DMS114 treated with DMSO at 0.1 percent for 48 hours (cell line): ENCODE results near the gene GABBR1.

ENCODE experiments used
- DNase-seq: peaks from one replicate; lab custom pipeline; 2025; ENCODE audit not compliant: unreplicated experiment; lab: John Stamatoyannopoulos, UW

Gene GABBR1

DNA sequence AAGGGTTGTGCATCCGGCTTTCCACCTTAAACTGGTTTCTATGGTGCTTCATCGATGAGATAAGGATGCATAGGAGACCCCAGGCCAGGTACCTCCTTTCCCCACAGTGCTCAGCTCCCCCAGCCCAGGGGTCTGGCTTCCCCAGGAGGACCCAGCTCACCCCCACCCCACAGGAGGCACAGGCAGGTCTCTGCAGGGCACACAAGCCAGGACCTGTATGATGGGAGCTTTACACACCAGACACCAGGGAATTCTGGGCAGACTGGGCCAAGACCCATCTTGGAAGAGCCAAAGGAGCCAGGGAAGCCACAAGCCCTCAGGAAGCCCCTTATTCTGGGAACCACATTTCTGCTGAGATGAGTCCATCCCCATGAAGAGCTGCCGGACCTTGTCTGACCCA, 103.0 kb downstream of the GABBR1 start:
- no peak for DNase-seq

DNA sequence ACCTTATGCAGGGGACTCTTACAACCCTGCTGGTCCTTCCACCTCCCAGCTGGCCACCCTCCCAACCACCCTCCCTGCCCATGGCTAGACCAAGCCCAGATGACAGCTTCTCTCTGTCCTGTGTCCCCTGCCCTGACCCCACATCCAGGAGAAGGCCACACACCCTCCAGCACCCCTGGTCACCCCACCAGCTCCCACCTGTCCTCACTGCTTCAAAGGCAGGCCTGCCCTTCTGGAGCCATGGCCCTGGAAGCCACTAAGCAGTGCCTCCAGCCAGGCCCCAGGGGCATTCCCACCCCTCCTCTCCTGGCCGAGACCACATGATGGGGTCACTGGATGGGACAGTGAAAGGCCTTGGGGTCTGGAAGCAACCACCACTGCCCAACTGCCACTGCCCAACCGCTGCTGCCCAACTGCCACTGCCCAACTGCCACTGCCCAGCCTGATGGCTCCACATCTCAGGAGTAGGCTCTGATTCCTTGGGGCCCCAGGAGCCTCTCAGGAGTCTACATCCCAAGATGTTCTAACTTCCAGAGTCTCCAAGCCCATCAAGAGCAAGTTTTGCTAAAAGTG, 103.9 kb downstream of the GABBR1 start:
- no peak for DNase-seq

DNA sequence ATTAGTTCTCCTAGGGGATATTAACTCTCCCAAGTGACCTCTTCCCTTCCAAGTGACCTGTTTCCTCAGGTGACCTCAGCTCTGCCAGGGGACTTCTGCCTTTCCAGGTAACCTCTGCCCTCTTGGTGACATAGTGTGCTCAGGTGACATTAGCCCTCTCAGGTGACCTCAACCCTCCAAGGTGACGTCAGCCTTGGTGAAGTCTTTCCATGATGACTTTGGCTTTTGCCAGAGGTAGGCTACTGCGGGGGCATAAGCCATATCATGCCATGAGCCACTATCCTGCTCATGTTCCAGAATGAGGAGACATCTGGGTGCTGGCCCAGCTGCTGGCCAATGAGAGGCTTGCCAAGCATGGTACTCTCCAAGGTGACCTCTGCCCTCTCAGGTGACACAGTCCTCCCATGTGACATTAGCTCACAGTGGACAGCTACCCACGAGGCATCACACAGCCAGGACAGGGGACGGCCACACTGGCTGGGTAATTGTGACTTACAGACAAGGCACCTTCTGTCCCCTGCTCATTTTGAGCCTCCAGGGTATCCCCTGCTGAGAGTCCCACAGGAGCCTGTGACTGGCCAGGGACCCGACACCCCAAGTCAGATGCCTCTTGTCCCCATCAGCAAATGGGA, 104.6 kb downstream of the GABBR1 start:
- no peak for DNase-seq

DNA sequence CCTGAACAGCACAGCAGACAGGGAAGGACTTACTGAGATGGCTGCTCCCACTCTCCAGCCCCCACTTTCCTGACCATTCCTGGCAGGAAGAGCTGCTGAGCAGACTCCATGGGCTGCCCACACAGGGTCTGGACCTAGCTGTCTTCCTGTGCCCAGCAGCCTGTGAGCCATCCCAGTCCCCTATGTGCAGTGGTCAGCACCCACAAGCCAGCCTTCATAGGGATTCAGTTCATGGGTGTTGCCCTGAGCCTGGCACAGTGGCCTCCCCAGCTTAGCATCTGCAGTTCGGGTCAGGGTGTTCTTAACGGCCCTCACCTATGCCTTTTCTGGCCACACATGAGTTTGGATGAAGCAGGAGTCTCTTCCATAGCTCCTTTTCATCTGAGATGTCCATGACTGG, 105.4 kb downstream of the GABBR1 start:
- DNase-seq, result no peak

DNA sequence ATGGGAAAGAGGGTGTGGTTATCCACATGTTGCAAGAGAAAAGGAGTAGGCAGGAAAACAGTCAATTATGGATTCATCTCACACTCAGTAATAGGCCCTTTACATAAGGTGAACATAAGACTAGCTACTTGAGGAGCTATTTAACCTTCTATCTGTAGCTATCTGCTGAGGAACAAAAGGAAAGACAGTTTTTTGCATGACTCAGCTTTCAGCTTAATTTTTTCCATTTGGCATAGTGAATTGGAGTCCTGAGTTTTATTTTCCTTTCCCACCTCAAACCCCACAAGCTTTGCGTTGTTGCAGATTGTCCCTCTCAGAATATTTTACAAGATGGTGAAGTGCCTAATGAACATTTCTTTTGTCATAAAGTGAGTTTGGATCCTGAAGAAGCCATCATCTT, 105.9 kb downstream of the GABBR1 start:
- no peak for DNase-seq

DNA sequence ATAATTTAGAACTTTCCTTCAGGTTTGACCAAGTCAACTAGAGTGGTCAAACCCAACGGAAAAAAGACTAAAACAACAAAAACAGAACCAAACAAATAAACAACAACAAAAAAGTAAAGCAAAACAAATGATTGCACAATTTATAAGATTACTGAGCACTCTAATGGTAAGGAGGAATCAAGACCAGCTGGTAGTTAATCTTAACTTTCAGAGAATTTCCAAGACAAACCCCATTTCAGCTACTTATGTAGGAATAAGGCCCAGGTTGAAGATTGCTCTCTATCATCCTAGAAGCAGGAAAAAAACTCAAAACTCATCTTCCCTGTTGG, 107.7 kb downstream of the GABBR1 start:
- no peak for DNase-seq

DNA sequence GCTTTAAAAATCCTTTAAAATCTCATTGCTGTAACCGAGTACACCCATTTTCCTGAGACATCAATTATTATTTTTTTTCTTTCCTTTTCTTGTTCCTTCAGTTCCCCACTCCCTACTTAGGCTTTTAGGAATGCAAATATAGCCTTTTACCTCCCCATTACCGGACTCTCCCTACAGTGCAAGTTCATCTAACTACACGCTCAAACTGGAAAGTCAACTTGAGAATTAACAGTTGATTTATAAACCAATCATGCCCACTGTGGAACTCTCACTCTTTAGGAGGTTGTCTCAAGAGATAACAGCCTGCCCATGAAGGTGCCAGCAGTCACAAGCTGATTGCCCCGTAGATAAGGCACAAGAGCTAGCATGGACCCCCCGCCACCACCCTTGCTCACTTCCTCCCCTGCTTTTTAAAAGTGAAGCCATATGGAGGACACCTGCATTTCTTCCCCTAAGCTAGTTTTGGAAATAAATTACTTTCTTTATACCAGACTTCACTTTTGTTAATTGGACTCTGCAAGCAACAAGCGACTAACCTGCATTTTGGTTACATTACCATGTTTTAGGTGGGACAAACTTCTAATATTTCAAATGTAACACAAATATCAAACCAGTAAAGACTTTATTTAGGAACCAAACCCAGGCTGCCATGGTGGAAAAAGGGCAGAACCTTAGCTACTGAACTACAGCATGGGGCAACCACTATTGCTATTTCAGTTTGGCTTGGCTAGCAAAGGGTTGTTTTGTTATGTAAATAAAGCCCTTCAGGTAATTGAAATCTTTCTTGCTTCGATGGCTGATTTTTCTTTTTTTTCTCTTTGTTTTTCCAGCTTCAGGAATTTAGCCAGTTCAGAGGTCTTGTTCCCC, 108.3 kb downstream of the GABBR1 start:
- no peak for DNase-seq

DNA sequence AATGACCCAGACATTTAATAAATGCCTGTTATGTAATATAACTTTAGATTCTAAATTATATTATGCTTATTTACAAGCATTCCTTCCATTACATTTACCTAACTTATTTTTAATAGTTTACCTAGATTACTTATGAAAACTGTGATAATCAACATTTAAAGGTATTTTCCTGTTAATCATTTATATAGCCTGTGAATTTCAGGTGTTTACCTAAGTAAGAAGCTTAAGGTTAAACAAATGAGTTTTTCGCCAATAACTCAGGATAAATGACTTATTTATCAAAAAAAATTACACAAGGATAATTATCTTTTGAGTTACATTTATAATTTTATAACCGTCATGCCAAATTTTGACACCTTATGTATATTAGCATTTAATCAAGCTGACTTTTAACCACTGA, 108.9 kb downstream of the GABBR1 start:
- no peak for DNase-seq

DNA sequence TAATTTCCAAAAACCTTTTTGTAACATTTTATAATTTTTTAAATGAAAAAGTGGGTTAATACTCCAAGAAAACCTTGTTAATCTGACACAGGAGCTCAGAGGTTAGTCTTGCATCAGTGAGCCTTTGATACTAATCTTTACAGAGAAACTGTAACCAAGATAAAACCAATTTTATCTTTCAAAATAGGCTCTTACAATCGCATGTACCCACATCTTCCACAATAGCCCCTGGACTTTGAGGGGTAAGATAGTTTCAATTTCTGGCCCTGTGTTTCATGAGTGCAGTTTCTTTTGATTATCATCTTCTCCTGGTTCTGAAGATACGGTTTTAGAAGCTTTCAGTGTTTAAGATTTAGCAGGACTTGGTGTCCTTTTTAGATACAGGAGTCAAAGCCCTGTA, 110.8 kb downstream of the GABBR1 start:
- DNase-seq, result no peak

DNA sequence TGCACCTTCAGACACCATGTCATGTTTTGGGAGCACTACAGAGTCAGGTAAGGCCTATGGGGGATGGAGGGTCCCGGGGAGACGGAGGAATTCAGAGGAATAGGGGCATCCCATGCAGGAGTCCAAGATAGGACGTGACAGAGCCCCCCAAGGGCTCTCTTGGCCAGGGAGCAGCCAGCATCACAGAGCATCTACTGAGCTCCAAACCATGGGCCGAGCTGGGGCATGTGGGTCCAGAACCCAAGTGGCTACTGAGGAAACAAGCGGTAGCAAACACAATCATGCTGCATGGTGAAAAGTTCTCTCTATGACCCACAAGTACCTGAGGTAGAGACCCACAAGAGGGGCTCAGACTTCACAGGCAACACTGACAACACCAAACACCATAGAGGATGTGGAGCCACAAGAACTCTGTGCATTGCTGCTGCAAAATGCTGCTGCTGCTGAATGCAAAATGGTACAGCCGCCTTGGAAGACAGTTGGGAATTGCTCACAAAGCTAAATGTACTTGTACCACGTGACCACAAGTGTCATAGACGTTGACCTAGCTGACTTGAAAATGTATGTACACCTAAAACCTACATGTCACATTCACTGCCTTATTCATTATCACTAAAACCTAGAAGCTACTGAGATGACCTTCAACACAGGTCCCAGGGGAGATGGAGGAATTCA, 111.8 kb downstream of the GABBR1 start:
- no peak for DNase-seq

DNA sequence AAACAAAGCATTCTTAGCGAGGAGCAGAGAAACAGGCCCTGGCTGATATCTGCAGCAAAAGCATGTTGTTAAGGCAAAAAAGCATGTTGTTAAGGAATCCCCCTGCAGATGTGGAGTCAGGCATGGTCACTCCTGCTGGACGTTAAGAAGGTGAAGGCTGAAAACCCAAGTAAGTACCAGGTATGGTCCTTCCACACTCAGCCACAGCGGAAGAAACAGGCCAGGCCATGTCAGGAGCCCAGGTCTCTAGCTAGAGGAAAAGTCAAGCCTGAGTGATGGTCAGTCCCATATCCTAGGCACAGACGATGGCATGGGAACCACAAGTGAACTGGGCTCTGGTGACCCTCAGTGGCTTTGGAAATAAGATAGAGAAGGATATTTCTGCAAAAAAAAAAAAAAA, 112.8 kb downstream of the GABBR1 start:
- DNase-seq, result no peak

DNA sequence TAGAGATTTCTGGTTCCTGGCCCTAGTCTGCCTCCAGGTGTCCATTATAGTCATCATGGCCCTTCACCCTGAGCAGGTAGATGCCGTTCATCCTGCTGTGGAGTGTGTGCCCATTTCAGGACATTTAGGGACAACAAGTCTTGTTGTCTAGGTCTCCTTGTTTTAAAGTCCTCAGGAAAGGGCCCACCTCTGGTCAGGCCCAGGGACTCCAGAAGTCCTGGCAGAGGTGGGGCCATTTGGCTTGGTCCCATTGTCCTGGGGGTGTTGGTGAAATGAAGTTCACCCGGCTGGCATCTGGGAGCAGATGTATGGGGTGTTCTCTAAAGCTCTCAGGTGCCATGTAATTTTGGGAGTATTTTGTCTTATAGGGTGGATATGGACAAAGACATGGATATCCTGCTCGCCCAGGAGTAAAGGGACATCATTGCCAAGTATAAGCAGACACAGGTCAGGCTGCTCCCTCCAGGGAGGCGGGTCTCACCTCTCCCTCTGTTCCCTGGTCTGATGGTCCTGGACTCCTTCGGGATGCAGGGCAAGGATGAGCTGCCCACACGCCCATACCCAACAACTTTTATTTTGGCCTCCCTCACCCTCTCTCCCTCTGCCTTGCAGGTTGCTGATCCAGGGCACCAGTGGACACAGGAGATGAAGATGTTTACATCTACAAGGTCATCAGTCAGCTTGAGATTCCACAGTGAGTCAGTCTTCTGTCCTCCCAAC, 113.5 kb downstream of the GABBR1 start:
- DNase-seq, result no peak

DNA sequence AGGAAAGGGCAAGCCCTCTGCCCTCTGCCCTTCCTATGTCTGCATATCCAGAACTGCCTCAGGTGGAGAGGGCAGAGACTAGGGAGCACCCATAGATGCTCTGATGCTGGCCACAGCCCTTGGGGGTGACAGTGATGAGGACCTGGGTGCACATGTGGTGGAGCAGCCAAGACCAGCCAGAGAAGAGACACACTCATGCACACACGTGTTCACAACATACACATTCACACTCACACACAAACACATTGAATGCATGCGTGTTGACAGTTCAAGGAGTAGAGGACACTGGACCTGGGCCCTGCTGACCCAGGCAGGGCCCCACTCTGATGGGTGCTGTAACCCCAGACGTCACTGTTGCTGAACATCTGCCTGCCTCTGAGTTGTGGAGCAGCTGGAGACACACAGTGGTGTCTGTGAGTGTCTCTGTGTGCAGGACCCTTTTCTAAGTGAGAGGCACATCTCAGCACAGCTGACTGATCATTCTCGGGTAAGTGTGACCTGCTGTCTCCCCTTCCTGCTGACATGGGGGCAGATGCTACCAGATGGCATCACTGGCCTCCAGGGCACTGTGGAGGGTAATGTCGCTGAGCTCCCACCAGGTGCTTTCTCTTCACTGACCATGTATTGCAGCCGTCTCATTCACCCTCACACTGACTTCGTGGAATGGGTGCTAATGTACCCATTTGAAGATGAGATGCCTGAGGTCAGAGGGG, 115.1 kb downstream of the GABBR1 start:
- no peak for DNase-seq

DNA sequence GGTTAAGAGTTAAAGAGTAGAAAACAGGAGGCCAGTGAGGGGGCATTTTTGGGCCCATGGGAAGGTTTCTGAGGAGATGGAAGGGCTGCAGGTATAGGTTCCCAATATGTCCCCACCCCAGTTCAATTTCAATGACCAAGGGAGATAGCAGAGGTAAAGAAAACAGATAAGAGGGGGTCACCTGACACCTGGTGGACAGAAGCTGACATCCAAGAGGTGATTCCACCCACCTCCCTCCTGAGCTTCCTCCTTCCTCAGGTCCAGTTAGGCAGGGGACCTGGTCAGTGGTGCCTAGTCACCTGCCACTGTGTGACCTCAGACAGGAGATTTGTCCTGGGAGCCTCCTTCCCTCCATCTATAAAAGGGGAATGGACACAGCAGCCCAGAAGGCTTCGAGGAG, 115.7 kb downstream of the GABBR1 start:
- no peak for DNase-seq

DNA sequence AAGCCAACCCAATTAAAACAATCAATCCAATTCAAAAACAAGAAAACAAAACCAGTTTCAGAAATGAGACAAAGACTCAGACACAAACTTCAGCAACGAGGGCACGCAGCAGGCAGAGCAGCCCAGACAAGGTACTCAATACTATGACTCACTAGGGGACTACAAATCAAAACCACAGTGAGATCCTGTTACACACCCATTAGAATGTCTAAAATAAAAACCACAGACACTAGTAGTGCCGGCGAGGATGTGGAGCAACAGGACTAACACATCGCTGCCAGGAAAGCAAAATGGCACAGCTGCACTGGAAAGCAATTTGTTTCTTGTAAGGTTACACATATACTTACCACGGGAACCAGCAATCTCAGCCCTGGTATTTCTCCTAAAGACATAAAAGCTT, 116.9 kb downstream of the GABBR1 start:
- DNase-seq, result no peak

DNA sequence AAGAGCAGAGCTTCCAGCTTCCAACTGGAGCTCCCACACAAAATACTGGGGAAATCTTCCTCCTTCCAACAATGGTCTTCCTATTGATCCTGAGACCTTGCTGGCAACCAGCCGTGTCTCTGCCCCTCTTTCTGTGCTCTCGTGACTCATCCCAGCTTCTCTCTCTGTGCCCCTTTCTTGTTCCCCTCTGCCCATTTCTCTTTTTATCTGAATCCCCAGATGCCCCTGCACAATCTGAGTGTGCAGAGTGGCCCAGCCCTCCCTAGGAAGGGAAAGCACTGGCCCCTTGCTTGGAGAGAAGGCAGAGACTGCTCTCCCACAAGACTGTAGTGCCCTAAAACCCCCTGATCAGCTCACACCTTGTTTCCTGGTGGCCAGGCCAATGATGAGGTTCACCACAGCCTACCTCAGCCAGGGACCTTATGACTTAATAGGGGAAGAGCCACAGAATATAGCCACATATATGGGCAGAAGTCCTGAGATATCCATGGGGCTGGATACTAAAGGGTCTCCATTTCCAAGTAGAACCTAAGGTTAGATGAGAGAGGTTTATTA, 122.2 kb downstream of the GABBR1 start:
- DNase-seq, result no peak

DNA sequence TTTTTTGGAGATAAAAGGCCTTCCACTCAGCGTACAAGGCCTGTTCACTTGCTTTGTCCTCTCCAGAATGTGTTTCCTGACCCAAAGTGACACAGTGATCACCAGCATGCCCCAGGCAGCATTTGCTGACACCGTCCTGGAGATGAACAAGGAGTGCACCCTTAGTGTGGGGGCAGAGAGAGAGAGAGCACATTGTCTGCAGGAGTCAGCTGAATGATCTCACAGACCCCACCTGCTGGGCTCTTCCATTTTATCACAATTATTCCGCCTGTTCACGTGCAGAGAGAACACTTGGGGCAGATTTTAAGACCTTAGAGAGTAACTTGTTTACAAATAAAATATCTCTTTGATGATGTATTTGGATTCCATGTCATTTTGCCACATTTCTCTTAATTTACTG, 122.8 kb downstream of the GABBR1 start:
- DNase-seq, result no peak
